ENCODE data around the gene GNAT3. TPM values are rescaled to one million over a fixed set of nuclear protein-coding genes. Genes with fewer than 3 reads are reported as not detected.

The GNAT3 gene
- total RNA-seq, 1 experiment from 2014 or later = not detected

DNA sequence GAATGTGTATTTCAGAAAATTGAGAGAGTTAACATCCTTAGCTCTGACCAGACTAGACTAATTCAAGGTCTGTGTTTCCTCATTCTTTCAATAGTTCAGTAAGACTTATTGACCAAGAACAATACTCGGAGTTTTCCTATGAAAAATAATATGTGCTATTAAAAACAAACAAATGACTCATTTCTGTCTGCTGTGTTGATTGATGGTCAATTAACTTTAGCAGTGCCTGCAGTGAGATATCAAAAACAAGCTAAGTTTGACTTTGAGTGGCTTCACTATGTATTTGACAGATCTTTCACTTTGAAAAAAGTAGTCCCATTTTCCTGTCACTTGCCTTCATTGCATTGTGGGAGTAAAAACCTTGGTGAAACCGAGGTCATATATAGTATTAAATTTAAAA is 91.0 kb downstream of the GNAT3 start:
- intact Hi-C loops (cut with micrococcal nuclease; ENCODE audit: unreplicated experiment) = loop anchor here (10.0 kb wide), 1 partner anchor 484 kb away; no protein-coding TSS in a partner anchor
- Histone ChIP-seq H3K36me3 (ENCODE audit: insufficient read depth, low read length, poor library complexity, severe bottlenecking) (no peaks in the 10 kb centered on the region), H3K27ac (ENCODE audit: low read depth, low read length, poor library complexity, severe bottlenecking) (no peak overlapping the region), H3K4me1 (ENCODE audit: insufficient read depth, low read length, poor library complexity, severe bottlenecking) (no peaks in the 10 kb centered on the region), H3K4me3 (ENCODE audit: low read depth, low read length, poor library complexity, severe bottlenecking) (no peak overlapping the region), H3K27me3 (replicated peaks; ENCODE audit: insufficient read depth, low read depth, low read length, poor library complexity) (peaks cover 21% of the 10 kb centered on the region), H3K9me3 (ENCODE audit: low read depth, low read length, poor library complexity, severe bottlenecking) (no peaks in the 10 kb centered on the region)
- ChIA-PET CTCF (no interaction called here), POLR2A (ENCODE audit: low non-redundant PET) (no interaction called here)
- BruUV-seq (replicated peaks) = no TSS peak
- no peak for TF ChIP-seq CTCF (conservative IDR thresholded peaks at IDR 0.05; ENCODE audit: low read depth, low read length)
- no peak for TF ChIP-seq EZH2 (IDR thresholded peaks at IDR 0.05; ENCODE audit: borderline replicate concordance, low read depth, low read length, poor library complexity, severe bottlenecking)
- DNase-seq (ENCODE audit: low spot score) = no peak

- POLR2A ChIA-PET (ENCODE audit: low non-redundant PET) = no interaction called here
- Histone ChIP-seq H3K4me3 (ENCODE audit: low read depth, low read length, poor library complexity, severe bottlenecking) (no peak overlapping the region), H3K9me3 (ENCODE audit: low read depth, low read length, poor library complexity, severe bottlenecking) (no peaks in the 10 kb centered on the region), H3K27me3 (replicated peaks; ENCODE audit: insufficient read depth, low read depth, low read length, poor library complexity) (peaks cover 48% of the 10 kb centered on the region), H3K4me1 (ENCODE audit: insufficient read depth, low read length, poor library complexity, severe bottlenecking) (peaks cover 3% of the 10 kb centered on the region), H3K27ac (ENCODE audit: low read depth, low read length, poor library complexity, severe bottlenecking) (no peak overlapping the region), H3K36me3 (ENCODE audit: insufficient read depth, low read length, poor library complexity, severe bottlenecking) (no peaks in the 10 kb centered on the region)
- CTCF ChIA-PET = no interaction called here
- no peak for TF ChIP-seq CTCF (conservative IDR thresholded peaks at IDR 0.05; ENCODE audit: low read depth, low read length)
- no peak for TF ChIP-seq EZH2 (IDR thresholded peaks at IDR 0.05; ENCODE audit: borderline replicate concordance, low read depth, low read length, poor library complexity, severe bottlenecking)
- BruUV-seq (replicated peaks) = no TSS peak
- intact Hi-C loops (cut with micrococcal nuclease; ENCODE audit: unreplicated experiment) = no loop called here
- DNase-seq (ENCODE audit: low spot score) = no peak
Measured at GRCh38 chr7:80417211-80417793, 94.6 kb downstream of the GNAT3 start.

DNA sequence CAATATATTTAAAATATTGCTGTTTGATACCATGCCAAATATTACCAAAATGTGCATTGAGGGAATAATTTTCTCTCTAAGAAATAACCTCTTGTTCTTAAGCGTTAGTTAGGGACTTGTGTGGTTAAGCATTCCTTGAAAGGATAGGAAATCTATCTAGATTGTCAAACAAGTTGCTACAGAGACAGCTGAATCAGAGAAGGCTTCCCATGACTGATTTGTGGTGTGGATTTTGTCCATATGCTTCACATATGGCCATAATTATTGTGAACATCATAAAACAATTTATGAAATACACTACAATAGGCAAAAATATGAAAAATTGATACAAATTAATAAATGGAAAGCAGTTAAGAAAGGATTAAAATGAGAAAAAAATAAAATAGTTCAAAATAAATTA is 96.3 kb downstream of the GNAT3 start:
- CTCF ChIA-PET = no interaction called here
- no peak overlapping the region for H3K4me3 ChIP-seq (ENCODE audit: low read depth, low read length, poor library complexity, severe bottlenecking)
- H3K36me3 ChIP-seq (ENCODE audit: insufficient read depth, low read length, poor library complexity, severe bottlenecking) = no peaks in the 10 kb centered on the region
- H3K27me3 ChIP-seq (replicated peaks; ENCODE audit: insufficient read depth, low read depth, low read length, poor library complexity) = peaks cover 54% of the 10 kb centered on the region
- no peak for DNase-seq (ENCODE audit: low spot score)
- intact Hi-C loops (cut with micrococcal nuclease; ENCODE audit: unreplicated experiment) = no loop called here
- BruUV-seq (replicated peaks) = no TSS peak
- TF ChIP-seq EZH2 (IDR thresholded peaks at IDR 0.05; ENCODE audit: borderline replicate concordance, low read depth, low read length, poor library complexity, severe bottlenecking) (no peak), CTCF (conservative IDR thresholded peaks at IDR 0.05; ENCODE audit: low read depth, low read length) (no peak)
- POLR2A ChIA-PET (ENCODE audit: low non-redundant PET) = no interaction called here
- H3K9me3 ChIP-seq (ENCODE audit: low read depth, low read length, poor library complexity, severe bottlenecking) = no peaks in the 10 kb centered on the region
- no peak overlapping the region for H3K27ac ChIP-seq (ENCODE audit: low read depth, low read length, poor library complexity, severe bottlenecking)
- peaks cover 9% of the 10 kb centered on the region for H3K4me1 ChIP-seq (ENCODE audit: insufficient read depth, low read length, poor library complexity, severe bottlenecking)

All from A673 (cell line).